HUES48 (cell line): Measurements from ENCODE around the gene NKD1.

ENCODE experiments used
- H3K27ac ChIP-seq: one replicate; pipeline ENCODE4 v1.7.0; 2013; ENCODE audit warnings: low read depth, low read length, inconsistent platforms
- H3K27me3 ChIP-seq: 2 replicates; pipeline ENCODE4 v1.6.1; 2013; ENCODE audit warnings: mild to moderate bottlenecking, low read length; ENCODE audit not compliant: control insufficient read depth, insufficient read depth
- H3K36me3 ChIP-seq: 2 replicates; pipeline ENCODE4 v1.6.1; 2013; ENCODE audit warnings: low read length; ENCODE audit not compliant: control insufficient read depth, insufficient read depth
- H3K4me1 ChIP-seq: 2 replicates; pipeline ENCODE4 v1.6.1; 2013; ENCODE audit warnings: mild to moderate bottlenecking, low read length; ENCODE audit not compliant: control insufficient read depth, insufficient read depth
- H3K4me3 ChIP-seq: 2 replicates; pipeline ENCODE4 v1.5.1; 2013; ENCODE audit warnings: mild to moderate bottlenecking, low read depth, low read length
- H3K9ac ChIP-seq: 2 replicates; pipeline ENCODE4 v1.6.1; 2013; ENCODE audit warnings: mild to moderate bottlenecking, low read depth, low read length, moderate library complexity
- H3K9me3 ChIP-seq: 2 replicates; pipeline ENCODE4 v1.6.1; 2013; ENCODE audit warnings: low read length; ENCODE audit not compliant: control insufficient read depth, insufficient read depth

NKD1 gene

DNA sequence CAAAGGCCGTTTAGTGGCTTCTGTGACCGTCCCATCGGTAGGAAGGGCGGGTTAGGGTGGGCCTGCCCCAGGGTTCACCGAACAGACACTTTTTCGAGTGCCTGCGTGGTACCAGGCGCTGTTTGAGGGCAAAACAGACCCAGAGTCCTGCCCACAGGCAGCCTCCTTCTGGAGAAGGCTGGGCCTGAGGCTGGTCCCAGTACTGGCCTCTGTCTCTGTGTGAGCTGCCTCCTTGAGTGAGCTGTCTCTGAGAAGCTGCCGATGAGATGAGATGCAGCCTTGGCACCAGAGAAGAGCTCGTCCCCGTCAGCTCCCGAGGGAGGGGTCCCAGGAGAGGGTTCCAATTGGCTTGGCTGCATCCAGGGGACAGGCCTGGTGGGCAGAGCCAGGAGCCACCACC, 53.1 kb downstream of the NKD1 start:
- Histone ChIP-seq H3K4me3 (no peak overlapping the region), H3K9ac (no peak overlapping the region), H3K27ac (no peak overlapping the region), H3K27me3 (no peaks in the 10 kb centered on the region), H3K9me3 (no peaks in the 10 kb centered on the region), H3K36me3 (no peaks in the 10 kb centered on the region), H3K4me1 (no peaks in the 10 kb centered on the region)

DNA sequence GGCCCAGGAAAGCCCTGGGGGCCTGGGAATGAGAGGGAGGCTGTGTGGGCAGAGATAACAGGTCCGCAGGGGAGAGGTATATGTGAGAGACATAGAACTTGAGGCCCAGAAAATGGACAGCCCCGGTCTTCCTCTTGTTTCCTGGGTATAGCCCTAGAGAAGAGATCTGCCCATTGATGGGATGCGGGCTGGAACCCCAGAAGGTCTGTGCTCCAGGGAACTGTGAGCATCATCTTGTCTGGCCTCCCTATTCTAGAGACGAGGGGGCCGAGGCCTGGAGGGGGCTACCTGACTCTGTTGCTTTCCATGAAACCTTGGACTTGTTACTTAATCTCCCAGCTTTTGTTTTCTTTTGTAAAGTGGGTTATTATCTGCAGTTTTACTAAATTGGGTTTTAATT, 53.9 kb downstream of the NKD1 start:
- no peaks in the 10 kb centered on the region for H3K4me1 ChIP-seq
- H3K9me3 ChIP-seq: no peaks in the 10 kb centered on the region
- H3K27ac ChIP-seq: no peak overlapping the region
- H3K36me3 ChIP-seq: no peaks in the 10 kb centered on the region
- no peaks in the 10 kb centered on the region for H3K27me3 ChIP-seq
- H3K4me3 ChIP-seq: no peak overlapping the region
- H3K9ac ChIP-seq: no peak overlapping the region

DNA sequence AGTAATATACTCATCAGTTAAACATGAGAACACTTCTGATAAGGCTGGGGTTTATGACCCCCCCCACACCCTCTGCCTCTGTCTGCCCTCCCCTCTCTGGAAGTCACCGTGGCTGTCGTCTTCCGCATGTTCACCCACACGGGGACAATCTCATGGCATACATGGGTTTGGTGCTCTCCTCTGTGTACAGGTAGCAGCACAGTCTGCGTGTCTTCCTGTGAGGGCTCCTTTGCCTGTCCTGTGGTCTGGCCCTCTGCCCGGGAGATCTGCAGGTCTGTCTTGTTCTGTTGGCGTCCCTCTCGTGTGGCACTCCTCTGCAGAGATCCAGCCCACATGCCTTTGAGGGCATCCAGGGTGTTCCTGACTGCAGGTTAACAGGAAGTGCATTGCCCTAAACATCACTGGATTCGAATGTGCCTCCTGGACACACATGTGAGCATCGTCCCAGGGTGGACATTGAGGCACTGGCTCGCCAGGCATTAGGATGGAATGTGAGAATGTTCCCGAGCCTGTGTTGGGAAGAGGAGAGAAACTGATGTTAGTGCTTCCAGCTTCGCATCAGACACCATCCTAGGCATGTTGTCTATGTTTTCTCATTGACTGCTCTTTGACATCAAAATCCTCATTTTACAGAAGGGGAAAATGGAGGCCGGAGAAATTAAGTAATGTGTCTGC, 54.5 kb downstream of the NKD1 start:
- H3K36me3 ChIP-seq: no peaks in the 10 kb centered on the region
- H3K4me3 ChIP-seq: no peak overlapping the region
- H3K27me3 ChIP-seq: no peaks in the 10 kb centered on the region
- no peak overlapping the region for H3K9ac ChIP-seq
- no peaks in the 10 kb centered on the region for H3K9me3 ChIP-seq
- no peaks in the 10 kb centered on the region for H3K4me1 ChIP-seq
- no peak overlapping the region for H3K27ac ChIP-seq

DNA sequence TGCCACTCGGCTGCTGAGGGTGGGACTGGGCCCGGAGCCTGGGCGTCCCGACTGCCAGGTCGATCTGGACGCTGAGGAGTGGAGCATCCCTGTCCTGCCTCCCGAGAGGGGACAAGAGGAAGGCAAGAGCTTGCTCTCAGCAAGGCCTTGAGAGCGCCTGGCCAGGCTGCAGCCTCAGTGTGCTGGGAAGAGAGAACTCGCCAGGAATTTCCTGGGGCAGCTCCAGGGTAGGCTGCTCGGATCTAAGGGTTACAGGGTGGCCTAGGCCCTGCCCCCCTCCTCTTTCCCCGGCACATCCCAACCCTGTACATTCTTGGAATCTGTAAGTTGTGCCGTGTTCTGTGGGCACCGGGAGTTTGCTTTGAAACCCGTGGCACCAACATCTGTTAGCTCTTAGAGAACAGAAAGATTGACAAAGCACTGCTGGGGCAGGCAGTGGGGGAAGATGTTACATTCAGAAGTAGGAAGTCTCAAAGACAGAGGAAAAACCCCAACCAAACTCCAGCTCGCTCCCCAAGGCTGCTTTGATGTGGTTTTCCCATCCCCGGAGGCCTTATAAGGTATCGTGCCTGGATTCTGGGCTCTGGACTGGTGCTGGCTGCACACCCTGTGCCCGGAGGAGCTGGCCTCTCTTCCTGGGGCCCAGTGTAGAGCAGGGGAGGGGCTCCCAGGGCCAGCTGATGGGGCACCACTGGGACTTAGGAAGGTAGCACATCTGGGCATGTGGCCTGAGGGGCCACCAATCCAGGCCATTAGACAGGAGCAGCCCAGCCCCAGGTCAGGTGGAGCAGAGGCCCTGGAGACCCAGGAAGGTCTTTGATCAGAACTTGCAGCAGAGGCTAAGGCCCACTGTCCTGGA, 55.2 kb downstream of the NKD1 start:
- H3K27ac ChIP-seq: no peak overlapping the region

GRCh38 chr16:50604065-50604418, 55.8 kb downstream of the NKD1 start:
- Histone ChIP-seq H3K36me3 (no peaks in the 10 kb centered on the region), H3K4me3 (no peak overlapping the region), H3K4me1 (no peaks in the 10 kb centered on the region), H3K9me3 (no peaks in the 10 kb centered on the region), H3K27me3 (no peaks in the 10 kb centered on the region), H3K9ac (no peak overlapping the region), H3K27ac (no peak overlapping the region)

More for the DNA sequence above, 55.2 kb downstream of the NKD1 start:
- H3K27me3 ChIP-seq: no peaks in the 10 kb centered on the region
- no peak overlapping the region for H3K4me3 ChIP-seq
- H3K9ac ChIP-seq: no peak overlapping the region
- no peaks in the 10 kb centered on the region for H3K9me3 ChIP-seq
- no peaks in the 10 kb centered on the region for H3K36me3 ChIP-seq
- no peaks in the 10 kb centered on the region for H3K4me1 ChIP-seq

- H3K4me1 ChIP-seq: peaks cover 4% of the 10 kb centered on the region; the same call in 1 of the 2 replicates
- no peaks in the 10 kb centered on the region for H3K36me3 ChIP-seq
- H3K4me3 ChIP-seq: no peak overlapping the region
- no peaks in the 10 kb centered on the region for H3K27me3 ChIP-seq
- no peaks in the 10 kb centered on the region for H3K9me3 ChIP-seq
- H3K9ac ChIP-seq: no peak overlapping the region
- no peak overlapping the region for H3K27ac ChIP-seq
Observed at GRCh38 chr16:50604610-50605009, 56.4 kb downstream of the NKD1 start.

DNA sequence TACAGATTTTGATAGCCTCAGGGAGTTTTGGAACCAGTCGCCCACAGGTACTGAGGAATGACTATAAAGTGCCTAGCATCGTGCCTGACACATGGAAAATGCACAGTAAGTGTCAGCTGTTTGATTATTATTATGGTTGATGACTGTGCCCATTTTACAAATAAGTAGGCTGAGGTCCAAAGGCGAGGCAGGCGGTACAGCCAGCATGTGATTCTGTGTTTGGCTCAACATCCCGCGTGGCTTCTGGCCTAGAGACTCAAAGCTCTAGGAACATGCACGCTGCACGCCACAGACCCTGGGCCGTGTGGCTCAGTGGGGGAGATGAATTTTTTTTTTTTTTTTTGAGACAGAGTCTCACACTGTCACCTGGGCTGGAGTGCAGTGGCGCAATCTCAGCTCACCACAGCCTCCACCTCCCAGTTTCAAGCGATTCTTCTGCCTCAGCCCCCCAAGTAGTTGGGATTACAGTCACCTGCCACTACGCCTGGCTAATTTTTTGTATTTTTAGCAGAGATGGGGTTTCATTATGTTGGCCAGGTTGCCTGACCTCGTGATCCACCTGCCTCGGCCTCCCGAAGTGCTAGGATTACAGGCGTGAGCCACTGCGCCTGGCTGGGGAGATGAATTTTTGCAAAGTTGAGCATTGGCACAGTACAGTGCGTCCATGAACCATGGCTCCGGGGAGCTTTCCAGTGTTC, 57.7 kb downstream of the NKD1 start:
- Histone ChIP-seq H3K4me1 (peaks cover 14% of the 10 kb centered on the region; the same call in 1 of the 2 replicates), H3K36me3 (no peaks in the 10 kb centered on the region), H3K27ac (no peak overlapping the region), H3K27me3 (no peaks in the 10 kb centered on the region), H3K9ac (no peak overlapping the region), H3K9me3 (no peaks in the 10 kb centered on the region), H3K4me3 (no peak overlapping the region)

DNA sequence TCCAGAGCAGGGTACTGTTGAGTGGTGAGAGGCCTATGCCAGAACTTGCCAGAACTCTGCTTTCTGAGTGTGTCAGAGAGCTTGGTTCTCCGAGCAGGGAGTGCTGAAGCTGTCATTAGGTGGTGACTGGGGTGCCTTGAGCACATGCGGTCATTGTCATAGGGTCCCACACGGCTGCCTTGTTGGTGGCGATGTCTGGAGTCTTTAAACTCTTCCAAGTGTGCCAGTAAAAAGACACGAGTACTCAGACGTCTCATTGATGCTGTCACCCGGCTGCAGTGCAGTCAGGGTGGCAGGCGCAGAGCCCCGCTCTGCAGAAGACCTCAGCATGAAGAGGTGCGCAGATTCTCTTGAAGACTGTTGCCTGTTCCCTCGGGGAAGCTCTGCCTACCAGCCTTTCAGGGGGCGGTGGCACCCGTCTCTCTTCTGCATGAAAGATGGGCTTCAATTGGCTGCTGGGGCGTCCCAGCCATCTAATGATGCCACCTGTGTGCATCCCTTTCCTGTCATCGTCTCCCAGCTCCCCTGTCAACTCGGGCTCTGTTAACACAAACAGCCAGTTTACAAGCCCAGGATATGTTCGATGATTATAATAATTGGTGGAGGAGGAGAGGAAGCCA, 58.3 kb downstream of the NKD1 start:
- Histone ChIP-seq H3K27ac (no peak overlapping the region), H3K4me1 (peaks cover 20% of the 10 kb centered on the region; the same call in 1 of the 2 replicates), H3K9me3 (no peaks in the 10 kb centered on the region), H3K4me3 (no peak overlapping the region), H3K27me3 (no peaks in the 10 kb centered on the region), H3K36me3 (no peaks in the 10 kb centered on the region), H3K9ac (no peak overlapping the region)

- H3K27ac ChIP-seq: no peak overlapping the region
- no peaks in the 10 kb centered on the region for H3K36me3 ChIP-seq
- H3K9me3 ChIP-seq: no peaks in the 10 kb centered on the region
- no peak overlapping the region for H3K9ac ChIP-seq
- H3K4me1 ChIP-seq: peaks cover 20% of the 10 kb centered on the region; the same call in 1 of the 2 replicates
- H3K27me3 ChIP-seq: no peaks in the 10 kb centered on the region
- no peak overlapping the region for H3K4me3 ChIP-seq
Observed at GRCh38 chr16:50607051-50607431, 58.8 kb downstream of the NKD1 start.

GRCh38 chr16:50607447-50607846, 59.3 kb downstream of the NKD1 start:
- Histone ChIP-seq H3K27me3 (no peaks in the 10 kb centered on the region), H3K4me3 (no peak overlapping the region), H3K4me1 (peaks cover 20% of the 10 kb centered on the region; the same call in 1 of the 2 replicates)

More at GRCh38 chr16:50607447-50607846, 59.3 kb downstream of the NKD1 start:
- Histone ChIP-seq H3K36me3 (no peaks in the 10 kb centered on the region), H3K27ac (no peak overlapping the region), H3K9me3 (no peaks in the 10 kb centered on the region), H3K9ac (no peak overlapping the region)
